Measurements from ENCODE around the gene C1RL. TPM values are rescaled to one million over a fixed set of nuclear protein-coding genes. Genes with fewer than 3 reads are reported as not detected.

C1RL gene
- 5.9 TPM for total RNA-seq

DNA sequence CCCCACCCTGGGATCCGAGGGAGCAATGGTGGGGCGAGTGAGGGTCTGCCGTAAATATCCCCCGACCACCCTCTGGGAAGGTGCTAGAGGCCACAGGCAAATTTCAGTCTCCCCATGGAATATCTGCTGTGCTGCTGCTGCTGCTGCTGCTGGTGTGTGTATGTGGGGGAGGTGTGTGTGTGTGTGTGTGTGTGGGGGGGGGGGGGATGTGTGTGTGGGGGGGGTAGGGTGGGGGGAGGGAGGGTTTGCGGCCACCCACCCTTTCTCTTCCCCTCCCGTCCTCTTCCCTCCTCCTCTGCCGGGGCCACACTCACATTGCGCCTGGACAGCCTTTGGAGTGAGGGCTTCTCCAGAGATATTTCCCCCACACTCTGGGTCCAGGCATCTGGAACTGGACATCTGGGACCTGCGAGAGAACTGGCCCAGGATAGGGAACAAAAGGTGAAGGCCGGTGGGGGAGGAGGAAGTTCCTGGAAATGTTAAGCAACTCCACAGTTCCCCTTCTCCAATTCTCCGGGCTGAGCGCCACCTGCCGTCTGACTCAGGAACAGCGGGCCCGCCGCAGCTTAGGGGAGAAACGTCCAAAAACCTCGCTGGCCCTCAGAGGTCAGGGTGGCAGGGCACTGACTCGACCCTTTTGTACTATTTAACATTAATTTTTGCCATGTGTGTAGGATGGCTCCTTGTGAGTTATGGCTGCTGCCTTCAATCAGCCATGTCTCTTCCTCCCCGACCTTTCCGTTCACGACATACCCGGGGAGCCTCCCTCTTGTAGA lies at the start of gene C1RL:
Gene C1RL, minus strand, starts transcription at position 419 of the 776 bp plus-strand sequence. Its CDS starts 34 bp downstream, at position 385.

DNA sequence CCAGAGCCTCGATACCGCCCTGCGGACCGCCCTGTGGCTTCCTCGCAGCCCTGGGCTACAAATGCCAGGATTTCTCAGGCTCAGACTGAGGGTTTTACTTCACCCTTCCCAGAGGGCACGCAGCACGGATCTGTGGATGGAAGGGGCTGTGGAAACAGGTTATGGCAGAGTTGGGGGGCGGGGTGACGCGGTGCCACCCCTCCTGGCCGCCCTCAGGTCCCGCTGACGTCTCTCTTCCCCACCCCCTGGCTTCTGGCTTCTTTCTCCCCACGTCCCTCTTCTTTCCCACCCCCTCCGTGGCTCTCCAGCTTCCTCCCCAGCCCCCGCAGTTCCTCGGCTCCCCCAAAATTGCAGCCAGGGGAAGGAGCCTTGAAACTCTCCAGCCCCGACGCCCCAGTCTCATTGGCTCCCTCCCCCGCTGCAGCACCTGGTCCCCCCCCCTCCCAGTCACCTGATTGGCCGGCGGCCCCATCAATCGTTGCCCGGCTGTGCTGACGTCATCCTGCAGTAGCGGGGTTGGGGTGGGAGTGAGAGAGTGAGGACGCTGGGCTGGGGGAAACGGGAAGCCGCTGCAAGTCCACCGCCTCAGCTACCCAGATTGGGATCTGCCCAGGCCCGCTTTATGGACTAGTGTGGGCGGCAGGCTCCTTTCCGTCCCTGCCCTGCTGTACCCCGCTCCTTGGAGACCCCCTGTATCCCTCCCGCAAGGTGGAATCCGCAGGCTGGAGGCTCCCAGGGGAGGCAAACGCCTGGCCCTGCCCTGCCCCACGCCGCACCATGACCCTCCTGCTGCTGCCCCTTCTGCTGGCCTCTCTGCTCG lies 21.1 kb upstream of the C1RL start, which contains the start of gene CLSTN3:
Gene CLSTN3, plus strand, starts transcription at position 500 of the 820 bp plus-strand sequence. Its CDS starts 278 bp downstream, at position 778.

GRCh38 chr12:7128681-7129286 lies 19.8 kb upstream of the C1RL start, which contains the start of gene RBP5:
RBP5 (minus strand) TSS chr12:7128889; CDS start chr12:7128775, 114 bp downstream.

GRCh38 chr12:7092229-7092985 lies 16.6 kb downstream of the C1RL start, which contains the start of gene C1R:
C1R (minus strand) TSS chr12:7092445; CDS start chr12:7092388, 57 bp downstream.

GRCh38 chr12:7060353-7060954 lies 48.6 kb downstream of the C1RL start, which contains the start of gene C1S:
C1S (plus strand) TSS chr12:7060718; CDS start chr12:7061913, 1,195 bp downstream.

Small RNA genes within 50 kb of the gene (small RNA-seq; reads per million reads assigned to genes)
- not detected for gene RNU6-485P (ENCODE audit: low replicate concordance)

Other genes with a start within 250 kb of the C1RL start
- 181 TPM for gene TPI1, start 241.7 kb downstream of the C1RL start, total RNA-seq
- gene SPSB2, start 235.9 kb downstream of the C1RL start, total RNA-seq = 2.8 TPM
- 8.5 TPM for gene LRRC23, start 204.4 kb downstream of the C1RL start, total RNA-seq
- 146 TPM for gene ENO2, start 194.6 kb downstream of the C1RL start, total RNA-seq
- gene ATN1, start 181.3 kb downstream of the C1RL start, total RNA-seq = 22.5 TPM
- not detected for gene RNU7-1, start 165.4 kb downstream of the C1RL start, total RNA-seq
- 295 TPM for gene C12orf57, start 165.2 kb downstream of the C1RL start, total RNA-seq
- gene PTPN6, start 157.9 kb downstream of the C1RL start, total RNA-seq = 3.4 TPM
- 104 TPM for gene PHB2, start 138.6 kb downstream of the C1RL start, total RNA-seq
- gene EMG1, start 138.3 kb downstream of the C1RL start, total RNA-seq = 39.4 TPM
- 15.0 TPM for gene LPCAT3, start 90.7 kb downstream of the C1RL start, total RNA-seq
- gene C1S, start 48.5 kb downstream of the C1RL start, total RNA-seq = 8.1 TPM
- 1.6 TPM for gene C1R, start 16.8 kb downstream of the C1RL start, total RNA-seq
- not detected for gene RBP5, start 19.7 kb upstream of the C1RL start, total RNA-seq
- gene CLSTN3, start 21.2 kb upstream of the C1RL start, total RNA-seq = 79.2 TPM
- 62.9 TPM for gene PEX5, start 80.5 kb upstream of the C1RL start, total RNA-seq
- not detected for gene ACSM4, start 194.9 kb upstream of the C1RL start, total RNA-seq

Data from parietal lobe (tissue), 2 donors.